Adrenal gland (tissue), 12 donors: ENCODE results near the gene C19orf18. TPM values are rescaled to one million over a fixed set of nuclear protein-coding genes. Genes with fewer than 3 reads are reported as not detected.
A peak's percentile ranks its signal among the peaks of the same experiment; 100 is the strongest.
"Not testable (repeated sequence)": the region's sequence is repeated elsewhere in the genome, so short reads cannot be mapped to it uniquely, and the experiment has no call there.

Source experiments
- DNase-seq, 7 donors: peaks; one replicate each; pipeline ENCODE4 v3.0.0-alpha.2; 2019 to 2020
- H3K27ac ChIP-seq, 5 donors: fragments of 200-600 bp; sonication (generic) in 4 of 5; 1 replicate in 3 of 5; 2 replicates in 2 of 5; pipeline versions ENCODE4 v1.5.1 to v1.8.0; 2016 to 2020; ENCODE audit warnings: mild to moderate bottlenecking in 1 of 5
- H3K27me3 ChIP-seq: fragments of 200-600 bp; 2 replicates; pipeline ENCODE4 v1.8.0; 2021
- H3K36me3 ChIP-seq, 2 donors: fragments of 200-600 bp; replicated peaks in 1 of 2; 1 replicate in 1 of 2; 2 replicates in 1 of 2; pipeline versions ENCODE4 v1.5.1 to v1.8.0; 2018 to 2022
- H3K4me1 ChIP-seq, 2 donors: fragments of 200-600 bp; replicated peaks in 1 of 2; 1 replicate in 1 of 2; 2 replicates in 1 of 2; pipeline versions ENCODE4 v1.5.1 to v1.8.0; 2018 to 2021
- H3K4me3 ChIP-seq, 4 donors: fragments of 200-600 bp; sonication (generic) in 3 of 4; one replicate each; pipeline ENCODE4 v1.5.1; 2016 to 2018
- H3K9me3 ChIP-seq, 3 donors: fragments of 200-600 bp; sonication (generic) in 1 of 3; replicated peaks in 1 of 3; 1 replicate in 2 of 3; 2 replicates in 1 of 3; pipeline versions ENCODE4 v1.5.1 to v1.8.0; 2016 to 2021
- CTCF ChIP-seq, 6 experiments: fragments of 450-650 bp in 4 of 6; fragments of 200-600 bp in 2 of 6; sonication (generic) in 1 of 6; IDR thresholded peaks; 1 replicate in 5 of 6; 2 replicates in 1 of 6; pipeline versions ENCODE4 v1.5.1 to v1.8.0; 2016 to 2021; ENCODE audit warnings: antibody characterized with exemption in 6 of 6, mild to moderate bottlenecking in 2 of 6, moderate library complexity in 1 of 6
- POLR2A ChIP-seq, 2 donors: fragments of 450-650 bp; IDR thresholded peaks; one replicate each; pipeline ENCODE4 v1.6.1; 2017; ENCODE audit warnings: antibody characterized with exemption in 2 of 2, mild to moderate bottlenecking in 2 of 2, moderate library complexity in 1 of 2
- WGBS, 4 donors: extraction: QIAGEN DNeasy Blood & Tissue Kit in 2 of 4; methylation state at CpG; one replicate each; pipeline versions ENCODE4 v1.1.5 to v1.1.7; 2013 to 2017; 5-methylcytosine and 5-hydroxymethylcytosine counted together
- intact Hi-C, 2 donors: fragments of 100-400 bp; cut with DNase I; formaldehyde crosslinking; loops; one replicate each; pipeline versions ENCODE4 v1.14.1 to v1.15.0; 2022 to 2023
- polyA plus RNA-seq, 3 donors: library from polyadenylated mRNA; stranded (reverse); fragments of 200-250 nt in 2 of 3; fragments of 350-450 nt in 1 of 3; fragmentation: Illumina TruSeq in 1 of 3; extraction: RNeasy Lipid Tissue Mini Kit (QIAGEN cat#74804) in 1 of 3; gene quantifications; one replicate each; pipeline ENCODE4 v1.2.3, GENCODE V29; 2013 to 2014
- total RNA-seq, 9 donors: library from RNA; depleted of rRNA in 4 of 9; stranded (reverse); fragments of >200 nt in 4 of 9; fragments of 120-200 nt in 1 of 9; fragmentation: NEBNext Ultra II Directional in 1 of 9; extraction: Animal tissue kit (Norgen Biotek cat#: 25700) in 1 of 9; gene quantifications; one replicate each; pipeline versions ENCODE4 v1.1.0 to v1.2.4, GENCODE V29; 2013 to 2023
- donor health status: healthy with polysubstance abuse.
- donor health status: Bipolar disorder and iron deficiency.
- donor health status: DM: yes; HTN: yes; CAD: no.
- donor health status: DM: no; HTN: no; CAD: no.
- donor health status: DM: no; HTN: no; CAD: no.
- donor health status: DM: yes; HTN: yes; CAD: no.

C19orf18 gene
- total and polyA plus RNA-seq, 12 donors = 0.41 to 13.8 (median 1.2) TPM; not detected in 3

GRCh38 chr19:58014141-58014540 lies 39.8 kb upstream of the C19orf18 start:
- Histone ChIP-seq H3K36me3 (no peaks in the 10 kb centered on the region), H3K9me3 (peaks cover 0 to 34% (median 0%) of the 10 kb centered on the region in 3 donors)

GRCh38 chr19:58010507-58010906 lies 36.2 kb upstream of the C19orf18 start:
- Histone ChIP-seq H3K4me3 (no peak overlapping the region), H3K27me3 (no peaks in the 10 kb centered on the region), H3K9me3 (peaks cover 0 to 71% (median 0%) of the 10 kb centered on the region in 3 donors), H3K4me1 (no peaks in the 10 kb centered on the region), H3K27ac (no peak overlapping the region), H3K36me3 (no peaks in the 10 kb centered on the region)
- intact Hi-C loops = no loop called here
- TF ChIP-seq POLR2A (IDR thresholded peaks at IDR 0.05) = no peak
- no peak for TF ChIP-seq CTCF (IDR thresholded peaks at IDR 0.05)
- no peak for DNase-seq
- WGBS, 4 donors = 67 to 83% (median 77%) methylated on average over 22 of the region's 22 CpGs

More at GRCh38 chr19:58014141-58014540, 39.8 kb upstream of the C19orf18 start:
- no peak for TF ChIP-seq CTCF (IDR thresholded peaks at IDR 0.05)
- TF ChIP-seq POLR2A (IDR thresholded peaks at IDR 0.05) = no peak
- DNase-seq = no peak
- Histone ChIP-seq H3K4me3 (no peak overlapping the region), H3K27me3 (no peaks in the 10 kb centered on the region), H3K27ac (no peak overlapping the region), H3K4me1 (no peaks in the 10 kb centered on the region)
- intact Hi-C loops = no loop called here
- WGBS, 4 donors = 42 to 45% (median 44%) methylated on average over 5 of the region's 5 CpGs

- no peaks in the 10 kb centered on the region for H3K4me1 ChIP-seq
- H3K9me3 ChIP-seq = peaks cover 0 to 76% (median 0%) of the 10 kb centered on the region in 3 donors
- TF ChIP-seq CTCF (IDR thresholded peaks at IDR 0.05) (no peak), POLR2A (IDR thresholded peaks at IDR 0.05) (no peak)
- peak overlapping the region in 1 of 5 donors; percentile 39 for H3K27ac ChIP-seq
- peak; percentile 24 to 88 (median 77) for DNase-seq
- peak overlapping the region in 1 of 4 donors; percentile 37 for H3K4me3 ChIP-seq
- no peaks in the 10 kb centered on the region for H3K36me3 ChIP-seq
- WGBS, 4 donors = 9 to 15% (median 15%) methylated on average over 14 to 41 of the region's 41 CpGs
- no peaks in the 10 kb centered on the region for H3K27me3 ChIP-seq
- intact Hi-C loops = no loop called here
Observed at GRCh38 chr19:58009666-58010301, 35.5 kb upstream of the C19orf18 start.

- Histone ChIP-seq H3K9me3 (peaks cover 0 to 81% (median 0%) of the 10 kb centered on the region in 3 donors), H3K4me1 (no peaks in the 10 kb centered on the region), H3K27me3 (no peaks in the 10 kb centered on the region), H3K4me3 (peak overlapping the region in 1 of 4 donors; percentile 37), H3K36me3 (no peaks in the 10 kb centered on the region), H3K27ac (no peak overlapping the region)
- no peak for TF ChIP-seq POLR2A (IDR thresholded peaks at IDR 0.05)
- no peak for TF ChIP-seq CTCF (IDR thresholded peaks at IDR 0.05)
- 4 to 14% (median 4%) methylated on average over 6 to 21 of the region's 21 CpGs for WGBS, 4 donors
- no peak for DNase-seq
- intact Hi-C loops = no loop called here
Observed at GRCh38 chr19:58009301-58009665, 34.9 kb upstream of the C19orf18 start.

GRCh38 chr19:58008877-58009276 lies 34.5 kb upstream of the C19orf18 start:
- intact Hi-C loops, H3K27ac ChIP-seq, H3K27me3 ChIP-seq, H3K4me1 ChIP-seq, H3K36me3 ChIP-seq, DNase-seq, H3K4me3 ChIP-seq: not testable (repeated sequence)
- 29 to 47% (median 38%) methylated on average over 10 of the region's 10 CpGs for WGBS, 4 donors
- peaks cover 0 to 85% (median 0%) of the 10 kb centered on the region in 3 donors for H3K9me3 ChIP-seq
